Right forelimb (tissue), 1 donor: Measurements from ENCODE around the gene HSD17B8.
A peak's percentile ranks its signal among the peaks of the same experiment; 100 is the strongest.
"Not testable (repeated sequence)": the region's sequence is repeated elsewhere in the genome, so short reads cannot be mapped to it uniquely, and the experiment has no call there.

Experiments used
- DNase-seq: peaks from one replicate; pipeline ENCODE4 v3.0.0-alpha.2; 2018

HSD17B8 gene

GRCh38 chr6:33207552-33208090 is 3.2 kb downstream of the HSD17B8 start:
- DNase-seq, result peak; percentile 81

GRCh38 chr6:33208091-33208967 is 3.9 kb downstream of the HSD17B8 start, which contains the start of gene RING1:
Gene RING1 (plus strand): TSS chr6:33208500. CDS start chr6:33208823, 323 bp downstream.
- peak; percentile 92 for DNase-seq

GRCh38 chr6:33209856-33210255 is 5.4 kb downstream of the HSD17B8 start:
- no peak for DNase-seq

- DNase-seq, result no peak
Measured at GRCh38 chr6:33211136-33211535, 6.7 kb downstream of the HSD17B8 start.

- DNase-seq, result no peak
Measured at GRCh38 chr6:33211666-33212422, 7.4 kb downstream of the HSD17B8 start.

GRCh38 chr6:33212857-33213165 is 8.4 kb downstream of the HSD17B8 start:
- DNase-seq, result no peak

GRCh38 chr6:33213166-33213988 is 8.9 kb downstream of the HSD17B8 start:
- peak; percentile 74 for DNase-seq

- DNase-seq, result no peak
Measured at GRCh38 chr6:33213989-33214335, 9.5 kb downstream of the HSD17B8 start.

- no peak for DNase-seq
Measured at GRCh38 chr6:33215271-33216116, 11.0 kb downstream of the HSD17B8 start.

GRCh38 chr6:33216117-33216649 is 11.7 kb downstream of the HSD17B8 start:
- DNase-seq, result peak; percentile 34

GRCh38 chr6:33217246-33217645 is 12.8 kb downstream of the HSD17B8 start:
- DNase-seq, result no peak

- no peak for DNase-seq
Measured at GRCh38 chr6:33217681-33218080, 13.2 kb downstream of the HSD17B8 start.

GRCh38 chr6:33226503-33227120 is 22.2 kb downstream of the HSD17B8 start:
- DNase-seq, result not testable (repeated sequence)

GRCh38 chr6:33235221-33235634 is 30.8 kb downstream of the HSD17B8 start:
- no peak for DNase-seq

GRCh38 chr6:33236328-33236727 is 31.9 kb downstream of the HSD17B8 start:
- no peak for DNase-seq

- no peak for DNase-seq
Measured at GRCh38 chr6:33236852-33237251, 32.4 kb downstream of the HSD17B8 start.

GRCh38 chr6:33237741-33238140 is 33.3 kb downstream of the HSD17B8 start:
- no peak for DNase-seq

GRCh38 chr6:33241968-33242367 is 37.5 kb downstream of the HSD17B8 start:
- DNase-seq, result no peak

- DNase-seq, result no peak
Measured at GRCh38 chr6:33243476-33243875, 39.0 kb downstream of the HSD17B8 start.

- DNase-seq, result peak; percentile 92
Measured at GRCh38 chr6:33247977-33248642, 43.7 kb downstream of the HSD17B8 start.

GRCh38 chr6:33248643-33248931 is 44.1 kb downstream of the HSD17B8 start:
- DNase-seq, result no peak
